Hypothalamus (tissue), 51 donors: Measurements from ENCODE around the gene TM4SF20.

ENCODE experiments used
- DNase-seq, 51 donors: peaks; one replicate each; lab custom pipeline; 2025; lab: John Stamatoyannopoulos, UW

Gene TM4SF20

GRCh38 chr2:227370092-227370491, 9.0 kb downstream of the TM4SF20 start:
- DNase-seq: no peak

DNA sequence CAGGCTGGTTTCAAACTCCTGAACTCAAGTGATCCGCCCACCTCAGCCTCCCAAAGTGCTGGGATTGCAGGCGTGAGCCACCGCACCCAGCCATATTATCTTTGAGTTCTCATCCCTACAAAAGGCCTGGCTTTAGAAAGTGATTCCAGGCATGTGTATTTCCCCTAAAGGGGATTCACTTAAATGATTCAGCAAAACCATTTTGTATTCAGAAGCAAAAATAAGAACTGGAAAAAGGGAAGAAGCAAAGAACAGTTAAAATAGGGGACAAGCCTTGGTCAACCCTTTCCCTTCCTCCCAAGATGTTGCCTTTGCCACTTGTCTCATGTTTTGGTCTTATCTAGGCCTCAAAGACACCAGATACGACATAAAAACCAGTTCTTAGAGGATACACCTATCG, 10.5 kb downstream of the TM4SF20 start:
- no peak for DNase-seq

GRCh38 chr2:227367427-227367795, 11.7 kb downstream of the TM4SF20 start:
- no peak for DNase-seq

GRCh38 chr2:227366769-227367426, 12.2 kb downstream of the TM4SF20 start:
- DNase-seq: peak in 1 of 51 donors; percentile 36

- DNase-seq: no peak
Measured at GRCh38 chr2:227365833-227366232, 13.3 kb downstream of the TM4SF20 start.

DNA sequence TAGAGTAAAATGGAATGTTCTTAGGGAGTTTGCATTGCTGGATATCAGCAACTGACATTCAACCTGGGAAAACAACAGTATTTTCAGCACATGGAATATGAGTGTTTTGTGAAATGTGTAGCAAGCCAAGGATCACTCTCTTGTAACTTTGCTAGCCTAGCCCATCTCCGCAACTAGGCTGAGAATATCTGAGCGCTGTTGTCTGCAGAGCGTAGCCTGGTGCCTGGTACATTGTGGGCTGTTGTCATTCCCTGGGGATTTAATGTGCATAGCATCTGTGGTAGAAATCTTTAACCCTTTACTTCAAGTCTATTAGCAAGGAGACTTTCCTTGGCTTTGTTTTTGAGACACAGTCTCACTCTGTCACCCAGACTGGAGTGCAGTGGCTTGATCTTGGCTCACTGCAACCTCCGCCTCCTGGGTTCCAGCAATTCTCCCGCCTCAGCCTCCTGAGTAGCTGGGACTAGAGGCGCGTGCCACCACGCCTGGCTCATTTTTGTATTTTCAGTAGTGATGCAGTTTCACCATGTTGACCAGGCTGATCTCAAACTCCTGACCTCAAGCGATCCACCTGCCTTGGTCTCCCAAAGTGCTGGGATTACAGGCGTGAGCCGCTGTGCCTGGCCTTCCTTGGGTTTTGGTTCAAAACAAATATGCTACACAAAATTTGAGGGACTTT, 14.4 kb downstream of the TM4SF20 start:
- peak in 9 of 51 donors; percentile 4 to 30 (median 13) for DNase-seq

DNA sequence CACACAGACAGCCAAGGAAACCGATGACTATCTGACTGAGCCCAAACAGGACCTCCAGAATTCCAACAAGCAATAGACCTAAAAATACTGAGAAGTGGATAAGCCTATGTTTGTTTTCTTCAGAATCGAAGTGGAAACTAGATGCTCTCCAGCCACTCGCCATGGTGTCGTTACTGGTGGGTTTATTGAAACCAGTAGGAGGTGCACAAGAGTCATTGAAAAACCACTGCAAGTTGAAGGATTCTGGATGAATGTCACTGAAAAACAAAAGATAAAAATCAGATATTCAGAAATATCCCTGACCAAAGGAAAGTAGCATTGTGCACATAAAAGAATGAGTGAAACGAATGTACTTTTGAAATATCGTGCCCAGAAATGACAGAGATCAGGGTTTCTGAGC, 15.3 kb downstream of the TM4SF20 start:
- peak in 1 of 51 donors; percentile 25 for DNase-seq

DNA sequence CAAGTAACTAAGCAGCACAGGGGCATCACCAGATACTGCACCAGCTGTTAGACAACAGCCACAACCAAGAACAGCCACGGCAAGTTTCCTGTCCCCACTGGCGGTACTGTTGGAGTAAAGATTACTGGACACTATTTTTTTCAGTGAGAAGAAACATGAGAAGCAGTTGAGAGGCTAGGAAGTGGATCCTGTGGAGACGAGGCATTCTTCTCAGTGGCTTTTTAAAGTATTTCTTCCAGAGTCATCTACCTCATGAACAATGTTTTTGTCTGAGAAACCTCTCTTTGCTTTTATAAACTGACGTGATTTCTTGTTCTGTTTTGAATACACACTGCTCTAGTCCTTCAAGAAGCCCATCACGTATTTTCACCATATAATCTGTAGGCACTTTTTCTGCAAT, 18.8 kb downstream of the TM4SF20 start:
- DNase-seq: no peak

DNA sequence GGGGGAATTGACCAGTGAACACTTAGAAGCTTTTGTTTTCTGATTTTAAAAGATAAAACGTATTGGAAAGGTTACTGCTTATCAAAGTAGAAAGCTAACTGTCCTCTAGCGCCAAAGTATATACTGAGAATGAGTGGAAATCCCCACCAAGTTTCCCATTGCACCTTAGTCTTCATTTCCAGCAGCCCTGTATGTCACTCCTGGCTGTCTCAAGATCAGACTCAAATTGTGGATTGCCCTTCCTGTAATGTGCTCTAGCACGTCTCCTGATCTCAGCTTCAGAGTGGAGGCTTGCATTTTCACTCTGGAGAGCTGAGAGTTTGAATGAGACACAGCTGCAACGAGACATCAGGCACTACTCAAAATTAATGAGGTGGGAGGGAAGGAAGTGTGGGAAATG, 27.5 kb downstream of the TM4SF20 start:
- DNase-seq: no peak

GRCh38 chr2:227349989-227350612, 29.0 kb downstream of the TM4SF20 start:
- DNase-seq: no peak

DNA sequence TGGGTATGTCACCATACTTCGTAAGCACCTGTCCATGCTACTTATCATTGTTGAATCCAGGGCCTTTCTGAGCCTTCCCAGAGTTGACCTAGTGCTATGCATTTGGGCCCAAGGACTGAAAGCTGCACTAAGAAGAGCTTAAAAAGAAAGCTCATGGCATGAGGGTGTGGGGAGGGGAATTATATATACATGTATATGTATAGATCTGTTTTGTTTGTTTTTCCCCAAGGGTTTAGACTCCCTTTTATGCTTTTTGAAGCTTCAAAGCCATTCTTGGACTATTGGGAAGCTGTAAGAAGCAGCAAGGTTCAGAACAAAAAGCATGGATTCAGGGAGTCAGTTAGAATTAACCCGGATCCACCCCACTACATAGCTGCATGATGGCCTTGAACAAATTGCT, 30.8 kb downstream of the TM4SF20 start:
- no peak for DNase-seq

GRCh38 chr2:227347117-227347516, 32.0 kb downstream of the TM4SF20 start:
- DNase-seq: no peak

GRCh38 chr2:227344231-227344630, 34.9 kb downstream of the TM4SF20 start:
- DNase-seq: no peak

- DNase-seq: no peak
Measured at GRCh38 chr2:227341553-227341952, 37.6 kb downstream of the TM4SF20 start.

GRCh38 chr2:227340106-227340505, 39.0 kb downstream of the TM4SF20 start:
- DNase-seq: peak in 3 of 51 donors; percentile 21 to 36 (median 23)

- DNase-seq: no peak
Measured at GRCh38 chr2:227339098-227339599, 40.0 kb downstream of the TM4SF20 start.

- DNase-seq: no peak
Measured at GRCh38 chr2:227337442-227337841, 41.7 kb downstream of the TM4SF20 start.

GRCh38 chr2:227335713-227336112, 43.4 kb downstream of the TM4SF20 start:
- DNase-seq: peak in 4 of 51 donors; percentile 5 to 34 (median 33)

DNA sequence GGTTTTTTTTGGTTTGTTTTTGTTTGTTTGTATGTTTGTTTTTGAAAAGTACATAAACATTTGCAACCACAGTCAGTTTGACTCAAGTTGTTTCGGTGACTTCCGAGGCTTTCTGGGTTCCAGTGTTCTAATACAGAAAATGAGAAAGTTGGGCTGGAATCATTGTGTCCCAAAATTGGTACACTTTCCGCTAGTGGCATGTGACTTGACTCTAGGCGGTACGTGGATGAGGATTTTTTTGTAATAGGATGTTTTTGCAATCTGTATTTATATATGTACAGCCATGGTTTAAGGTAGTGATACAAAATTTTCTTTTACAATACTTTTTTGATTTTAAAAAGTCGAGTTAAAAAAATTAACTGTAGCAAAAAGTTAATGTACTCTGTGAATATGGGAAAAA, 52.3 kb downstream of the TM4SF20 start:
- DNase-seq: no peak

GRCh38 chr2:227325839-227326195, 53.3 kb downstream of the TM4SF20 start:
- peak in 22 of 51 donors; percentile 5 to 63 (median 32) for DNase-seq

DNA sequence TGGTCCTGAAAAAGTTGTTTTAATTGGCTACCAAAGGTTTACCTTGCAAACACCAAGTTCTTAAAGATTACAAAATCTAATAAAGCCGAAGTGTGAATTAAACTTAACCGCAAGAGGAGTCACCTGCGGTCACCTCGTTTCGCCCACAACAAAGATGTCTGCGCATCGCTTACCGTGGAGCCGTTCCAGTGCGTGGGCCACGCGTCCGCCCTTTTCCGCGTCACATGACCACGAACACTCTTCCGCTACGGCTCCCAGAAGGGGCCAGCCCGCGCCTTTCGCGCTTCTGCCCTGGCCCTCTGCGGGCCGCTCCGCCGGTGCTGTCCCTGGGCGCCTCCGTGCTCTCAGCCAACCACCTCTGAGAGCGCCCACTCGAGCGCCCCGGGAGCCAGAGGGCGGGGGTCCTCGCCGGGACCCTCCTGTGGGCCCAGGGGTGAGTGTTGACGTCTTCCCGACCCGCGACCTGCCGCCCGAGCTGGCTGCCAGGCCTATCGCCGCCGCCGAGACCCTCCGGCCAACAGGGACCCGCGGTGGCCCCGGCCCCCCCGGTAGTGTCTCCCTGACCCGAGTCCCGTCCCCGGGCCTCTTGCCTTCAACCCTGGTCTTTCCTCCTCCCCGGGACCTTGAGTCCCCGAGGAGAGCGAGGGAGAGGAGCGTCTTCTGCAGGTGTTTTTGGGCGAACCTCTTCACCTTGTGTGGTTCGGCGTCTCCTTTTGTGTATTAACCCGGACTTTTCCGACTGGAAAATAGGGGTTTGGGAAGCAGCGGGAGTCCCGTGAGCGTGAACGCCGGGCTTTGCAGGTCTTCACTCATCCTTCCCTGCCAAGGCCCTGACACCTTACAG, 53.9 kb downstream of the TM4SF20 start, which contains the start of gene MFF:
Gene MFF, plus strand, starts transcription at position 257 of the 844 bp plus-strand sequence. CDS start 5,415 bp downstream, outside the sequence.
- peak; percentile 63 to 94 (median 86) for DNase-seq
